Measurements from ENCODE around the gene NELL1. TPM values are rescaled to one million over a fixed set of nuclear protein-coding genes. Genes with fewer than 3 reads are reported as not detected.

NELL1 gene
- total RNA-seq, 1 experiment from 2014 or later = not detected

- BruUV-seq (replicated peaks) = no TSS peak
- ChIA-PET POLR2A (no interaction called here), CTCF (no interaction called here)
- Histone ChIP-seq H3K4me1 (ENCODE audit: control insufficient read depth, insufficient read depth, low read length) (no peaks in the 10 kb centered on the region), H3K27ac (ENCODE audit: low read length) (no peak overlapping the region), H3K27me3 (ENCODE audit: control insufficient read depth, insufficient read depth, low read length) (no peaks in the 10 kb centered on the region), H3K36me3 (ENCODE audit: control insufficient read depth, insufficient read depth, low read length) (no peaks in the 10 kb centered on the region), H3K9me3 (ENCODE audit: control insufficient read depth, insufficient read depth, low read depth, low read length) (no peaks in the 10 kb centered on the region), H3K4me3 (ENCODE audit: low read depth in 2 of 2, low read length in 2 of 2) (no peak overlapping the region)
- intact Hi-C loops (cut with micrococcal nuclease; ENCODE audit: unreplicated experiment) (no loop called here), in situ Hi-C loops (cut with HindIII; ENCODE audit: low pct_unique_long_range_greater_than_20kb, low sequenced_read_pairs) (no loop called here)
- no peak for ATAC-seq
- DNase-seq (ENCODE audit: low read depth, low spot score) = no peak
- TF ChIP-seq POLR2AphosphoS5 (IDR thresholded peaks at IDR 0.05; ENCODE audit: low read depth, low read length) = no peak
- no peak for TF ChIP-seq TCF7L2 (IDR thresholded peaks at IDR 0.05; ENCODE audit: low read depth, low read length)
- TF ChIP-seq REST (IDR thresholded peaks at IDR 0.05; ENCODE audit: insufficient read depth in 1 of 2, low read depth in 2 of 2, low read length in 1 of 2) = no peak
- TF ChIP-seq SIN3A (IDR thresholded peaks at IDR 0.05; ENCODE audit: borderline replicate concordance, insufficient read depth, low read depth, low read length) = no peak
- TF ChIP-seq CTCF (IDR thresholded peaks at IDR 0.05) = no peak
Measured at GRCh38 chr11:20912065-20912821, 242.9 kb downstream of the NELL1 start.

GRCh38 chr11:20912922-20913512, 243.6 kb downstream of the NELL1 start:
- no TSS peak for BruUV-seq (replicated peaks)
- no peaks in the 10 kb centered on the region for H3K27me3 ChIP-seq (ENCODE audit: control insufficient read depth, insufficient read depth, low read length)
- in situ Hi-C loops (cut with HindIII; ENCODE audit: low pct_unique_long_range_greater_than_20kb, low sequenced_read_pairs) (no loop called here), intact Hi-C loops (cut with micrococcal nuclease; ENCODE audit: unreplicated experiment) (no loop called here)
- H3K4me3 ChIP-seq (ENCODE audit: low read depth in 2 of 2, low read length in 2 of 2) = no peak overlapping the region
- H3K27ac ChIP-seq (ENCODE audit: low read length) = no peak overlapping the region
- no peak for DNase-seq (ENCODE audit: low read depth, low spot score)
- no peaks in the 10 kb centered on the region for H3K9me3 ChIP-seq (ENCODE audit: control insufficient read depth, insufficient read depth, low read depth, low read length)
- no peaks in the 10 kb centered on the region for H3K36me3 ChIP-seq (ENCODE audit: control insufficient read depth, insufficient read depth, low read length)
- CTCF ChIA-PET = no interaction called here
- TF ChIP-seq POLR2AphosphoS5 (IDR thresholded peaks at IDR 0.05; ENCODE audit: low read depth, low read length) (no peak), SIN3A (IDR thresholded peaks at IDR 0.05; ENCODE audit: borderline replicate concordance, insufficient read depth, low read depth, low read length) (no peak), TCF7L2 (IDR thresholded peaks at IDR 0.05; ENCODE audit: low read depth, low read length) (no peak), REST (IDR thresholded peaks at IDR 0.05; ENCODE audit: insufficient read depth in 1 of 2, low read depth in 2 of 2, low read length in 1 of 2) (no peak), CTCF (IDR thresholded peaks at IDR 0.05) (no peak)
- POLR2A ChIA-PET = no interaction called here
- H3K4me1 ChIP-seq (ENCODE audit: control insufficient read depth, insufficient read depth, low read length) = no peaks in the 10 kb centered on the region
- ATAC-seq = no peak
